ENCODE results near the gene RBM41.

Gene RBM41

GRCh38 chrX:107025545-107025944 lies 93.1 kb downstream of the RBM41 start:
- peak; percentile 3 to 45 (median 24) for DNase-seq

- DNase-seq = no peak
Observed at GRCh38 chrX:107014936-107015335, 103.7 kb downstream of the RBM41 start.
